GM18861 (cell line): ENCODE data around the gene KIF22.

Experiments used
- ATAC-seq: cut with Tn5 transposase; IDR thresholded peaks from one replicate; pipeline ENCODE4 v1.9.1; 2021; ENCODE audit not compliant: unreplicated experiment

The KIF22 gene

DNA sequence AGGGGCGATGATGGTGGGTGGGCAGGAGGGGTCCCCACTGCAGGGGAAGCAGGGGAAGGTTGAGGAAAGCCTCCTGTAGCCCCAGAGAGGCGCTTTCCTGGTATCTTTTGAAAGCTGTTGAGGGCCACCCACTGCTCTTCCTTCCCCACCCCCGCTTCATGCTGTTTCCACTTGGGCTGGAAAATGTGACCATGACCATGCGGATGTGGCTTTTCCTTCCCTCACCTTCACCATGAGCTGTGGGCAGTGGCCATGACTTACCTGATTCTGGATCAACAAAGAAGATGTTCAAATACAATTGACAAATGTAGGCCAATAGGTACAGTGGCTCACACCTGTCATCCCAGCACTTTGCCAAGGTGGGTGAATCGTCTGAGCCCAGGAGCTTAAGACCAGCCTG lies 43.5 kb downstream of the KIF22 start:
- ATAC-seq, result no peak

- ATAC-seq, result no peak
Measured at GRCh38 chr16:29835926-29836325, 45.4 kb downstream of the KIF22 start.

DNA sequence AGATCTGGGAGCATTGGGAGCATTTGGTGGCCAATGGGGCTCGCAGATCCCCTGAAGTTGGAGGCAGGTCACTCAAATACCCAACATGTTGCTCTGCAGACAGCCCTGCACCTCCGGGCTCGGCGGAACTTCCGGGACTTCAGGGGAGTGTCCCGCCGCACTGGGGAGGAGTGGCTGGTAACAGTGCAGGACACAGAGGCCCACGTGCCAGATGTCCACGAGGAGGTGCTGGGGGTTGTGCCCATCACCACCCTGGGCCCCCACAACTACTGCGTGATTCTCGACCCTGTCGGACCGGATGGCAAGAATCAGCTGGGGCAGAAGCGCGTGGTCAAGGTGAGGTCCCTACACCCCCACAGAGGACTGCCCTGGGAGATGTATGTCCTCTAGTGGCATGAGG lies 46.1 kb downstream of the KIF22 start:
- no peak for ATAC-seq

GRCh38 chr16:29837841-29838240 lies 47.3 kb downstream of the KIF22 start:
- no peak for ATAC-seq

DNA sequence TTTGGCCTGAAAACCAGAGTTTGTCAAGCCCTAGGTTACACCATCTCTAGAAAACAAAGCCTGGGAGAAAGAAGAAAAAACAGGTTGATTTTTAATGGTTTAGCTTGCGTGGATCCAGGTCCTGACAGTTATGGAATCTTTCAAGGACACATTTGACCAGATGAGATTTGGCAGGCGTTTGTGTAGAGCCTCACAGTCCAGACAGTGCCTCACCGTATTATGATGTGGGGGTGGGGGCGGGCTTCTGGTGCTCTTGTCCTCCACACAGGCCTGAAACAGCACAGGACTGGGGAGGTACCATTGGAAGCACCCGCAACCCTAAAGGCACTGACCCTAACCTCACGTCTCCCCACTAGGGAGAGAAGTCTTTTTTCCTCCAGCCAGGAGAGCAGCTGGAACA lies 49.3 kb downstream of the KIF22 start:
- ATAC-seq, result no peak

DNA sequence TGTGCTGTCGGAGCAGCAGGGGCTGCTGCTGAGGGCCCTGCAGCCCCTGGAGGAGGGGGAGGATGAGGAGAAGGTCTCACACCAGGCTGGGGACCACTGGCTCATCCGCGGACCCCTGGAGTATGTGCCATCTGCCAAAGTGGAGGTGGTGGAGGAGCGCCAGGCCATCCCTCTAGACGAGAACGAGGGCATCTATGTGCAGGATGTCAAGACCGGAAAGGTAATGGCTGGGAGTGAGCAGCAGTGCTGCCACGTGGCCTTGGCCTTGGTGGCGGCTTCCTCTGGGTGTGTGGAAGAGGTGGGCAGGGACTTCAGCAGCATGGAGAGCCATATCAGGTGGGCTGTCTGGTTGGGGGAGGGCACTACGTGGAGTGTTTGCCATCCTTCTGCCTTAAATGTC lies 49.7 kb downstream of the KIF22 start:
- ATAC-seq, result no peak

DNA sequence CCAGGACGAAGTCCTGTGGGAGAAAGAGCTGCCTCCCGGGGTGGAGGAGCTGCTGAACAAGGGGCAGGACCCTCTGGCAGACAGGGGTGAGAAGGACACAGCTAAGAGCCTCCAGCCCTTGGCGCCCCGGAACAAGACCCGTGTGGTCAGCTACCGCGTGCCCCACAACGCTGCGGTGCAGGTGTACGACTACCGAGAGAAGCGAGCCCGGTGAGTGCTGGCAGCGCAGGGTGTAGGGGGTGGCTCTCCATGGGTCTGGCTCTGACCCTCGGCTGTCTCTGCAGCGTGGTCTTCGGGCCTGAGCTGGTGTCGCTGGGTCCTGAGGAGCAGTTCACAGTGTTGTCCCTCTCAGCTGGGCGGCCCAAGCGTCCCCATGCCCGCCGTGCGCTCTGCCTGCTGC lies 51.1 kb downstream of the KIF22 start:
- ATAC-seq, result no peak

- ATAC-seq, result no peak
Measured at GRCh38 chr16:29842732-29843346, 52.3 kb downstream of the KIF22 start.

DNA sequence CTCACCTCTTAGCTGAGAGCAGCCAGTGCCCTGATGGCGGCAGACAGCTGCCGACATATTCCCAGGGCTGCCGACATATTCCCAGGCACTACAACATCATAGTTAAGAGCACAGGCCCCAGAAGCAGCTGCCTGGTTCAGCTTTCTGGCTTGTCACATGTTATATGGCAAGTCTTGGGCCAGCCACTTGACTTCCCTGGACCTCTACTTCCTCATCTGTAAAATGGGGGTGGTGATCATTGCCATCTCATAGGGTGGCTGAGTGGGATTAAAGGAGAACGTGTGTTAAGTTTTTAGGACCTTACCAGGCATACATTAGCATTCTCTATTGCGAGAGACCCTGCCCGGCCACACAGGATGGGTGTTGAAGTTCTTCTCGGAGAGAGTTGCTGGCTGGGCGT lies 53.4 kb downstream of the KIF22 start:
- ATAC-seq, result no peak

DNA sequence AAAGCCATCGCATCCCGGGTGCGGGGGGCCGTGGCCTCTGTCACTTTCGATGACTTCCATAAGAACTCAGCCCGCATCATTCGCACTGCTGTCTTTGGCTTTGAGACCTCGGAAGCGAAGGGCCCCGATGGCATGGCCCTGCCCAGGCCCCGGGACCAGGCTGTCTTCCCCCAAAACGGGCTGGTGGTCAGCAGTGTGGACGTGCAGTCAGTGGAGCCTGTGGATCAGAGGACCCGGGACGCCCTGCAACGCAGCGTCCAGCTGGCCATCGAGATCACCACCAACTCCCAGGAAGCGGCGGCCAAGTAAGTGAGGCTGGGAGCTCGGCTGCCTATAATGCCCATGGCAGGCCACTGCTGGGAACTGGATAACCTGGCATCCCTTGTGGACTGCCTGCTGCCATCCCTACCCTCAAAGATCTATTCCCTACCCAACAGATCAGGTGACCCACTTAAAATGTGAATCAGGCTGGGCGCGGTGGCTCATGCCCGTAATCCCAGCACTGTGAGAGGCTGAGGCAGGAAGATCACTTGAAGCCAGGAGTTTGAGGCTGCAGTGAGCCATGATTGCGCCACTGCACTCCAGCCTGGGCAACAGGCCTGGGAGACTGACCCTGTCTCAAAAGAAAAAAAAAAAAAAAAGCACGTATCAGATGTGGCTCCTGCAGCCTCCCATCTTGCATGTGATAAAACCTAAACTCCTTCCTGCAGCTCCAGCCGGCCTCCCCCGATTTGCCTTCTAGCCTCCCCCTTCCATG lies 54.2 kb downstream of the KIF22 start:
- no peak for ATAC-seq

DNA sequence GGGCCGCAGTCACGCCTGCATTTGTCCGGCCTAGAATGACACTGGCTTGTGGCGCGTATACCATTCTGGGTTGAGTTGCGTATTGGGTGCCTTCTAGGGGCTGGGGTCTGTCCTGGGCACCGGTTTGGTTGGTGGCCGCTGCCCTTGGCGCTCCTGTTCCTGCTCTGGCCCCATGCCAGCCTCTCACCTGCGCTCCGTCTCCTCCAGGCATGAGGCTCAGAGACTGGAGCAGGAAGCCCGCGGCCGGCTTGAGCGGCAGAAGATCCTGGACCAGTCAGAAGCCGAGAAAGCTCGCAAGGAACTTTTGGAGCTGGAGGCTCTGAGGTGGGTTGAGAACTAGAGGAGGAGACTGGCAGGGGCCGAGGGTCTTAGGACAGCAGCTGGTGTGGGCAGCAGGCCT lies 55.1 kb downstream of the KIF22 start:
- ATAC-seq, result no peak

DNA sequence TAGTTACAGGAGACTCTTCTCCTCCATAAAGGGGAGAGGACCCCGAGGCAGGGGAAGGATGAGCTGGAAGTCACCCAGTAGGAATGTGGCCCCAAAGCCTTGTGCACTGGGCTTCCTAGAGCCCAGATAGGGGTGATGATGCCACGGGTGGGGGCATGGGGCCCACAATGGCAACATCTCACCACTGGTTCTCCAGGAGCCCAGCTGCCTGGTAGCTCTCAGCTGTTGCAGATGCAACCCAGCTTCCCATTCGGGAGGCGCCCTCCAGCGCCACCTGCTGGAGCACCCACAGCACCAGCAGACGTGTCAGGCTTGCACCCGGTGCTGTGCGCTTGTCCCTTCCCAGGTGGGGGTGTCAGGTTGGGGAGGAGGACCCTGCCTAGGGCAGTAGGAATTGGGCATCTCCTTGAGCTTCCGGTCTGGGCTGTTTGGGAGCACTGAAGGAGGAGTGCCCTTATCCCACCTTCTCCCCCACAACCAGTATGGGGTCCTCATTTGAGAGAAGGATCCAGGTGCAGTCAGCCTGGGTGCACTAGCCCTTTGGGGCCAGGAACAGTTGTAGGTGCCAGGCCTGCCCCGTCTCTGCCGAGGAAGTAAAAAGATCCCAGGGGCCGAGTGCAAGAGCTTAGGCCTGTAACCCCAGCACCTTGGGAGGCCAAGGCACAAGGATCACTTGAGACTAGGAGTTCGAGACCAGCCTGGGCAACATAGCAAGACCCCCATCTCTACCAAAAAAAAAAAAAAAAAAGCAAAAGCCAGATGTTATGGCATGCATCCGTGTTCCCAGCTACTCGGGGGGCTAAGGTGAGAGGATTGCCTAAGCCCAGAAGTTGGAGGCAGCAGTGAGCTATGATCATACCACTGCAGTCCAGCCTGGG lies 58.1 kb downstream of the KIF22 start:
- no peak for ATAC-seq

- ATAC-seq, result no peak
Measured at GRCh38 chr16:29849505-29849904, 59.0 kb downstream of the KIF22 start.

DNA sequence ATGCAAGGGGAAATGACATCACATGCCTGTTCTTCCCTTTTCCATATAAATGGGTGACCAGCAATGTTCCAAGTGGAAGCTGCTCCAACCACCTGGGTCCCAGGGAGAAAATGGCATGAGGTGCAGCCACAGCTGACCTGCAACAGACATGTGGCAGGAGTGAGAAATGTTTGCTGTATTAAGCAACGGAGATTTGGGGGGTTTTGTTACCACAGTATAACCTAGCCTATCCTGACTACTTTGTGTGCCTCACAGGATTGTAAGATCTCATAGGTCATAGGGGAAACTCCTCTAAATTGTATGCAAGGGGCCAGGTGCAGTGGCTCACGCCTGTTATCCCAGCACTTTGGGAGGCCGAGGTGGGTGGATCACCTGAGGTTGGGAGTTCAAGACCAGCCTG lies 60.4 kb downstream of the KIF22 start:
- ATAC-seq, result no peak

DNA sequence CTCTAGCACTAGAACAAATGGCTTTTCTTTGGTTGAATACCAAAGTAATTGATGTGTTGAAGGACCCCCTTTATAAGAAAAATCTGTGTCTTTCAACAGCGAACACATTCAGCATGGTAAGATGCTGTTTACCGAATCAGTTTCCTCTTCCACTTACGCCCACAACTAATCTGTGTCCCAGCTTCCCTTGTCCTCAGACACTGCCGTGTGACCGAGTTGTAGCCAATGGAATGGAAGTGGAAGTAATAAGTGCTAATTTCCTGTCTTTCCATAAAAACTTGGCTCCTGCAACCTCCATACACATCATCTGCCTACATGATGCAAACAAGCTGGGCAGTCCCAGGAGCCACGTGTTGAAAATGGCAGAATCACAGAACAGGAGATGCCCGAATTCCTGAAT lies 62.1 kb downstream of the KIF22 start:
- ATAC-seq, result no peak

- no peak for ATAC-seq
Measured at GRCh38 chr16:29854520-29855100, 64.1 kb downstream of the KIF22 start.
